ENCODE results near the gene RALGDS.
A peak's percentile ranks its signal among the peaks of the same experiment; 100 is the strongest.
"Not testable (repeated sequence)": the region's sequence is repeated elsewhere in the genome, so short reads cannot be mapped to it uniquely, and the experiment has no call there.

Gene RALGDS

DNA sequence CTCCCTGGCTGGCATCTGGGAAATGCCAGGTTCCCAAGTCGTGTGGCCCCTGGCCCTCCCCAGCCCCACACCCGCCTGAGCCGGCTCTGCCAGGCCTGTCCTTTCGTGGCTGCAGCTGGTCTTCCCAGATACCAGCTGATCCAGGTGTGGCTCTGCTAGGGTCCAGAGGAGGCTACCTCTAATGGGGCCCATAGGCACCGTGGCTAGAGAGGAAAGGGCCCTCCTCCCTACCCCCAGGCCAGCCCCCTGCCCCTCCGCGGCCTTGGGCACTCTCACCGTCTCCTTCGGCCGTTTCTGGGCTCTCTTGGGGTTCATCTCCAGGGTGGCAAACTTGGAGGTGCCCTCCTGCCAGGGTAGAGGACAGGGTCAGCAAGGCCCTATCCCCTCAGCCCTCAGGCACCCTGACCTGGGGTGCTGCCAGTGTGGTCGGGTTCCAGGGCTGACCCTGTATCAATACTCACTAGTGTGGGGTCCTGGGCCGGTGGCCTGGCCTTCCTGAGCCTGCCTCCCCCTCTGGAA, 17.0 kb downstream of the RALGDS start:
- DNase-seq: no peak

GRCh38 chr9:133103183-133103986, 17.7 kb downstream of the RALGDS start:
- peak; percentile 56 for DNase-seq

- no peak for DNase-seq
Measured at GRCh38 chr9:133102190-133103021, 18.6 kb downstream of the RALGDS start.

- no peak for DNase-seq
Measured at GRCh38 chr9:133101356-133102189, 19.5 kb downstream of the RALGDS start.

DNA sequence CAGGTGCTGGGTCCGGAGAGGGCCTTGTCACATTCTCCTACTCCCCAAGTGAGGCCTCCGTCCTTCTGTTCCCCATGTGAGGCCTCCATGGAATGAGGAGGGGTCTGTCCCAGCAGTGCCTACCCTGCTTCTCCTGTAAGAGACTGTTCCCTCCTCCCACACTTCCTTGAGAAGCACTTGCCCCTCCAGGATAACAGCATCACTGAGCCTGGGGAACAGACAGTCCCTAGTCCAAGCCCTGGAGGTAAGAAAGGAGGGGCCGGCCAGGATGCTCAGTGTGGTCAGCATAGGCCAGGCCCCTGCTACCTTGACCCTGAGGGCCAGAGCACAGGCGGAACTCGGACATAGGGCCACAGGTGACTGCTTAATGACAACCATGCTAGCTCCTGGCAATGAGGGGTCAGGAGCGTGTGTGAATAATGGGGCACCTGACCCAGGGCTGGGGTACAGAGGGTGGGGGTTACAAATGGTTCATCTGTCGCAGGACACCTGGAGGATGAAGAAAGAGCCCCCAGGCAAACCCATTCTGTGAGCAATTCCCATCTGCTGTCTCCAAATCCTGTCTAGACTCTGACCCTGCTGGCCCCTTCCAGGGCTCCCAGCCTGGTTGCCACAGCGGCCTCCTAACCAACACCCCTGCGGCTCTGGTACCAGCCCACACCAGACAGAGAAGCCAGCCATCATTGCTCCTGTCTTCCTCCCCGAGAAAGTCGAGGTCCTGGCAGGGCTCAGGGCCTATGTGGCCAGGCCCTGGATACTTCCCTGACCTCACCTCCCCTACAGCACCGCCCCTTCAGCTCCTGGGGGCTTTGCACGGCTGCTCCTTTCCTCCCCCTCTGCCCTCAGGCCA, 20.3 kb downstream of the RALGDS start:
- no peak for DNase-seq

- DNase-seq: no peak
Measured at GRCh38 chr9:133099726-133100505, 21.1 kb downstream of the RALGDS start.

- no peak for DNase-seq
Measured at GRCh38 chr9:133098871-133099270, 22.2 kb downstream of the RALGDS start.

GRCh38 chr9:133098104-133098754, 22.8 kb downstream of the RALGDS start:
- no peak for DNase-seq

DNA sequence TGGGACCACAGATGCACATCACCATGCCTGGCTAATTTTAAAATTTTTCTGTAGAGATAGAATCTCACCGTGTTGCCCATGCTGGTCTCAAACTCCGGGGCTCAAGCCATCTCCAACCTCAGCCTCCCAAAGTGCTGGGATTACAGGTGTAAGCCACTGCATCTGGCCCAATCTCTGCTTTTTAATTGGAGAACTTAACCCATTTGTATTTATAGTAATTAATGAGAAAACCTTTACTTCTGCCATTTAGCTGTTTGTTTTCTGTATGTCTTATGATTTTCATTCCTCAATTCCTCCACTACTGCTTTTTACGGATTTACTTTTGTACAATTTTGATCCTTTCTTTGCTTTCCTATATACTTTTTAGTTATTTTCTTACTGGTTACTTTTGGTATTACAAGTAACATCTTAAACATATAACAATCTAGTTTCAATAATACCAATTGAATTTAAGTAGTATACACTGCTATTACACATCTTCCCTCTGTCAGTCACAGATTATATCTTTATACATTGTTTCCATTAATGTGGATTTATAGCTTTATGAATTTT, 26.1 kb downstream of the RALGDS start:
- no peak for DNase-seq

DNA sequence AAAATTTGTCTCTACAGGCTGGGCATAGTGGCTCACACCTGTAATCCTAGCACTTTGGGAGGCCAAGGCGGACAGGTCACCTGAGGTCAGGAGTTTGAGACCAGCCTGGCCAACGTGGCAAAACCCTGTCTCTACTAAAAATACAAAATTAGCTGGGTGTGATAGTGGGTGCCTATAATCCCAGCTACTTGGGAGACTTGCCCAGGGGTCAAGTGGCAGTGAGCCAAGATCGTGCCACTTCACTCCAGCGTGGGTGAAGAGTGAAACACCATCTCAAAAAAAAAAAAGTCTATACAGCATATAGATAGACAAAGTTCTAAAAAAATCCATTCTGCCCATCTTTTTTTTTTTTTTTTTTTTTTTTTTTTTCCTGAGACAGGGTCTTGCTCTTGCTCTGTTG, 26.7 kb downstream of the RALGDS start:
- DNase-seq: not testable (repeated sequence)

- DNase-seq: no peak
Measured at GRCh38 chr9:133090752-133091385, 30.2 kb downstream of the RALGDS start.

- no peak for DNase-seq
Measured at GRCh38 chr9:133090187-133090586, 30.9 kb downstream of the RALGDS start.

- no peak for DNase-seq
Measured at GRCh38 chr9:133089271-133089671, 31.8 kb downstream of the RALGDS start.

GRCh38 chr9:133088756-133089155, 32.3 kb downstream of the RALGDS start:
- no peak for DNase-seq

DNA sequence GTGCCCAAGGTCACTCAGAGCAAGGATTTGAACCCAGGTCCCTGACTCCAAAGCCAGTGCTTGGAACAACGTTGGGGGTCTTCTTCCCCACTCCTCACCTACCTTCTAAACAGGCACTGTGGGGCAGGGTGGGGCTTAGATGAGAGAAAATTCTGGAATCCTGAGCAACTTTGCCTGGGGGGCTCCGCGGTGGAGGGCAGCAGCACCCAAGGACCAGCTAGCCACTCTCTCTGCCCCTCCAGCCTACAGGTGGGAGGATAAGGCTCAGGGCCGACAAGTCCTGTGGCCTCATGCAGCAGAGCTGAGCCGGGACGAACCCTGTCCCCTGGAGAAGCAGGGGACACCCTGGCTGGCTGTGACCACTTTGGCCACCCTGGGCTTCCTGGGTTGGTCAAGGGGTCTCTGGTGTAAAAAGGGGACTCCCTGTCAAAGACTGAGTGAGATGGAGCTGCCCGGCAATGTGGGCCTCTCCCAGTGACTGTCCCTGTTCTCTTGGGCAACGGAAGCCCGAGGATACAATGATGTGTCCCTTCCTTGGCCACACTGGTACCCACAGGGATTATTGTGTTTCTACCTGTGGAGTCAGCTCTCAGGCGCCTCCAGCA, 32.8 kb downstream of the RALGDS start:
- DNase-seq: no peak

DNA sequence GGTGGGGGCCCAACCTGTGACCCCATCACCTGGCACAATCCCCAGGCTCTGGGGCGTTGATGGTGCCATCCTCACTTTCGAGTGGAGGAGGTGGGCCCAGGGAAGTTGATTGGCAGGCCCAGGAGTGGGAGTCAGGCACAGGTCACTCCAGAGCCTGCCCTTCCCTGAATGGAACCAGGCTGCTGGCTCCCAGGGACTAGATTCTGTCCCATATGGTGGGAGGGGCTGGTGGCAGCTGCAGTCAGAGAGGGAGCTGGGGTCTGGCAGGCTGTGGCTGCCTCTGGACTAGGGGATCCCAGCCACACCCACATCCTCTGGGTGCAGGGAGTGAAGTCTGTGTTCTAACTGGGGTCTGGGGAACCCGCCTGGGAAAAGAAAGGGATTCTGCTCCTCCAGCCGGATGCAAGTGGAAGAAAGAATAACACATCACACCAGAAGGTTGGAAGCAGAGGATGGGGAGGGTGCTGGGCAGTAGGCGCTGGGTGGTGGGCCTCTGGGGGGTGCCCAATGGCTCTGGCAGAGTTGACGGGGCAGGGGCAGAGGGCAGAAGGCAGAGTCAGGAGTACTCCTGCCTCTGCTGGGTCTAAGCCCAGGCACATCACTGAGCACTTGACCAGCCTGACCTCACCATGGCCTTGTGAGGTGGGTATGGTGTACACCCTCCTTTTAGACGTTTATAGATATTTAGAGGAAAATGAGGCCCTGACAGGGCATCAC, 33.5 kb downstream of the RALGDS start:
- DNase-seq: no peak

DNA sequence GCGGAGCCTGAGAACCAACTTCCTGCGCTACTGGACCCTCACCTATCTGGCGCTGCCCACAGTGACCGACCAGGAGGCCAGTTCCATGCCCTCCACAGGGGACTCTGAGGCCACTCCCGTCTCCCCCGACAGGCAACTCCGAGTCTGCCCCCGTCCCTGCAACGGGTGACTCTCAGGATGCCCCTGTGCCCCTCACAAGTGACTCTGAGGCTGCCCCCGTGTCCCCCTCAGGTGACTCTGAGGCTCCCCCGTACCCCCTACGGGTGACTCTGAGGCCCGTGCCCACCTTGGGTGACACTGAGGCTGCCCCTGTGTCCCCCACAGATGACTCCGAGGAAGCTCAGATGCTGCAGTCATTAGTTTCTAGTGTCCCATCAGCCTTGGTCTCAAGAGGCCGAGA, 34.1 kb downstream of the RALGDS start:
- DNase-seq: no peak

DNA sequence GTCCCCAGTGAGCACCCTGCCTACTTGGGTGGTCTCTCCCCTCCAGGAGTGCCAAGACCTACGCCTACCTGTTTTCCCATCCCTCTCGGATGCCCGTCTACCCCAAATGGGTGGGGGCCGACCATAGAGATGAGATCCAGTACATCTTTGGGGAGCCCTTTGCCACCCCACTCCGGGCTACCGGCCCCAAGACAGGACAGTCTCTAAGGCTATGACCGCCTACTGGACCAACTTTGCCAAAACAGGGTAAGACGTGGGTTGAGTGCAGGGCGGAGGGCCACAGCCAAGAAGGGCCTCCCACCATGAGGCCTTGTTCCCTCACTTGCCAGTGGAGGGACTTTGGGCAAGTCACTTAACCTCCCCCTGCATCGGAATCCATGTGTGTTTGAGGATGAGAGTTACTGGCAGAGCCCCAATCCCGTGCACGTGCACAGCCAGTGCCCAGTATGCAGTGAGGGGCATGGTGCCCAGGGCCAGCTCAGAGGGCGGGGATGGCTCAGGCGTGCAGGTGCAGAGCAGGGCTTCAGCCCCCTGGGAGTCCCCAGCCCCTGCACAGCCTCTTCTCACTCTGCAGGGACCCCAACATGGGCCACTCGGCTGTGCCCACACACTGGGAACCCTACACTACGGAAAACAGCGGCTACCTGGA, 34.7 kb downstream of the RALGDS start:
- not testable (repeated sequence) for DNase-seq

Measured in CD4-positive, alpha-beta T cell treated with Interleukin-21 for 1 hour (primary cell).